M059J (cell line): Measurements from ENCODE around the gene RAD51B. TPM values are rescaled to one million over a fixed set of nuclear protein-coding genes. Genes with fewer than 3 reads are reported as not detected.
A peak's percentile ranks its signal among the peaks of the same experiment; 100 is the strongest.
"Not testable (repeated sequence)": the region's sequence is repeated elsewhere in the genome, so short reads cannot be mapped to it uniquely, and the experiment has no call there.

ENCODE experiments used
- DNase-seq: peaks from one replicate; pipeline ENCODE4 v3.0.0-alpha.2; 2012; ENCODE audit warnings: low read depth
- total RNA-seq: library from RNA; depleted of rRNA; stranded (reverse); fragments of >200 nt; shearing (Covaris generic); gene quantifications from 2 replicates; pipeline ENCODE4 v1.2.3, GENCODE V29; 2014

The RAD51B gene
- total RNA-seq, 1 experiment from 2014 or later = 19.0 TPM

DNA sequence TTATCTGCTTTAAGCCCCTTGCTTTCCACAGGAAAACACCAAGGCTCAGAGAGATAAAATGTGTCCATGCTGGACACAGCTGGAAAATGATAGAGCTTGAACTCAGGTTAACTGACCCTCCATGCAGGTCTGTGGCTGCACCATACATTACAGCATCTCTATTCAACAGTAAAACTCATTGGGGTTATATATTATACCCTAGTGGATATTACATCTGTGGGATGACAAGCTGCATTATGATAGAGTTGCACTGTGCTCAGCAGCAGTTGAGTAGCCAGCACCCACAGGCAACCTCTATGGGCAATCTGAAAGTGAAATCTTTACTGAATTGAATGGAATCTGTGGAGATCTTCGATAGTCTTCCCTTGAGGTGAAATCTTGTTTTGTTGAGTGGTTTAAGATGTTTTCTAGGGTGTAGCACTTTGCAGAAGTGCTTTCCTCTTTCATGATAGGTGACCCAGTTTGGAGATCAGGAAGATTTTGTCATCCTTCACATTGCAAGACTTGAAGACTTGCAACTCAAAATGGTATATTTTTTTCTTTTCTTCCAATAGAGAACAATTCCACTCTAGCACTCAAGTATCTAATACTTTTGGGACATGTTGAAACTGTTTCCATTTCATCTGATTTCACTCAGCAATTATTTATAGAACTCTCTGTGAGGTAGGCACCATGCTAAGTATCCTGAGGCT is 389.2 kb downstream of the RAD51B start:
- DNase-seq = no peak

DNA sequence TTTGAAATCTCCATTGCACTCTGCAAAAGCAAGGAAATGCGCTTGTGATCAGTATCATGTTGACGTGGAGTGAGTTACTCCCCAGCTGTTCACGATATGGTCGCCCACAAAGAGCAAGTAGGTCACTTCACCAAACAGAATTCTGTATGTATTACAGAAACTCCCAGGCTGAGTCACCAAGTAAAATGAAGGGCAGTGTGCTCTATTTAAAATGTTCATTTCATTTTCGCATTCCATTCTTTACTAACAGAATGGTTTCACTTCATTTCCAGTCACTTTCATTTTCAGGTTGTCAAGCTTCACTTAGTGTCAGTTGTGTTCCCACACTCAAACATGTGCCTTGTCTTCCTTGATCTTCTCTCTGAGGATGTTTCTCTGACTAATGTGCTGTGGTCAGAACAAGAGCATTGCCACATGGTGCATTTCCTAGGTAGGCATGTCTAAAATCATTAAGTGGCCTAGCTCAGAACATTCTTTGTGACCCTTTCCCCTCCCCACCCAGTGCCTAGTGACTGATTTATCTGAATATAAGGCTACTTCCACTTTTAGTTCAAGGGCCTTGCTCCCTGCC is 391.2 kb downstream of the RAD51B start:
- DNase-seq = peak; percentile 97

DNA sequence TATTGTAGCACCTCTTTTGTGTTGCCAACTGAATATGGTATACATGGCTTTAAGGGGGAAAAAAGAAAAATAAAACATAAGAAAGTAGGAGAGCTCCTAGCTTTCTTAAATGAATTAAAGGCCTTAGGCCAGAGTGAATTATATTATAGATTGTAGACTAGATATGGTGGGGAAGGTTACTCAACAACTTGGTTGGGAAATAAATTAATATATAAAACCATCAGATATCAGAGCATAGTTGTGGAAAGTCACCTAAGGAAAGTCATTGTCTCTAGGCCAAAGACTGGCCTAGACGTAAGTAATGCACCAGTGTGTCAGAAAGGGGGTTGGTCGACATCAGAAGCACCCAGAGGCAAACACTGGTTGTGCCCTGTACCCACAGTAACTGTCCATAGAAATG is 391.8 kb downstream of the RAD51B start:
- DNase-seq = peak; percentile 25

DNA sequence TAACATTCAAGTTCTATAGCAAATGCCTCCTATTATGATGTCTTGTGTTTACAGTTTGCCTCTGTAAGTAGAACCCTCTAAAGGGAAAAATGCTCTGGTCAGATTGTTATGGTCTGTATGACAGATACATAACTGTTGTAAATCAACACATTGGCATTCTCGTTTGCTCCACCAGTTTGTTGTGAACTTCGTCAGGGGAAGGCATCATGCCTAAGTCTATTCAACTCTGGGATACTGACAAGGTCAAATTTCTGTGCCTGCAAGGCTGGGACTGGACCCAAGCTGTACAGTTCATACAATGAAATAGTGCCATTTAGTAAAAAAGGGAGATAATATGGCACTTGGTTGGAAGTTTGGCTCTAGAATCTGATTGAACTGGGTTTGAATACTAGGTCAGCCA is 392.3 kb downstream of the RAD51B start:
- no peak for DNase-seq

DNA sequence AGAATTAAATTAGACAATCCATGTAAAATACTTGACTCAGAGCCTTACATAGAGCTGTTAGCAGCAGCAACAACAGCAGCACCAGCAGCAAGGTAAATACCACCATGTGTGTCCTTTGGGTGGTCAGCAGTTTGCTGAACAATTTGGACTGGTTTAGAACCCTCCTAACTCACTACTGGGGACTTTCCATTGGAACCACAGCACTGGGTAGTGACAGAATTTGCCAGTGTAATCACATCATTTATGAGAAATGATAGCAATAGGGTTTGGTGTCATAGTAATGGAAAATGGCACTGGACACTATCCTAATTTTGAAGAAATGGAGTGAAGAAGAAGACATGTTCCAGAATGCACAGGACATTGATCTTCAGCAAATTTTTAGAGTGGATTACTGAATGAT is 392.8 kb downstream of the RAD51B start:
- no peak for DNase-seq

DNA sequence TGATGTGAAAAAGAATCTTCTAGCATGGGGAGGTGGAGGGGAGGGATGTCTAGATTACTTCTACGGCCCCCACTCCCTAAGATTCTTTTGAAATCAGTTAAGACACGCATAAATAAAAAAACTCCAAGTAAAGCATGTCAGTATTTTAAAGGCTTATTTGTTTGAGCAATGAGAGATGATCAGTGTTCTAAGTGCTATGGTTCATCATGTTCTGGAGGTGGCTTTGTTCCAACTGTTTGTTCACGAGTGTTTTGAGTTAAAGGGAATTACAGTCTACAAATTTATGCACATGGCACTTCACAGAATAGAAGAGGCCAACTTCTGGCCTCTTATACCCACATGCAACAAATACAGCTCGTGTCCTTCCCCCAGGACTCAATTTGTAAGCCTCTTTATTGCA is 394.9 kb downstream of the RAD51B start:
- DNase-seq = no peak

DNA sequence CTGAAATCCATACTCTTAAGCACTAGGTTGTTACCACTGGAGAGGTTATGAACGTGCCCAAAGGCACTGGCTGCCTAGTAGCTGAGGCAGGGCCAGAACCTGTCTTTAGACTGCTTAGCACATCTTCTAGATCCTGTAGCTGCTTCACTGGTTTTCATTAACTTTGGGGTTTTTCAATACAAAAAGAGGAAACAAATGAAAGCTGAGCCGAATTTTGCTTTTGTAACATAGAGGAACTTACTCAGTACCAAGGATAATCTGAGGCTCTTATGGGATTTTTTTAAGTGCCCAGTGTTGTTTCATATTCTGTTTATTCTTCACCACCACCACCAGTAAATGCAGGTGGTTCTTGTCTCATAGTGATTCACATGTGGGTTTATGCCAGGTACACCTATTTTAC is 396.1 kb downstream of the RAD51B start:
- no peak for DNase-seq

DNA sequence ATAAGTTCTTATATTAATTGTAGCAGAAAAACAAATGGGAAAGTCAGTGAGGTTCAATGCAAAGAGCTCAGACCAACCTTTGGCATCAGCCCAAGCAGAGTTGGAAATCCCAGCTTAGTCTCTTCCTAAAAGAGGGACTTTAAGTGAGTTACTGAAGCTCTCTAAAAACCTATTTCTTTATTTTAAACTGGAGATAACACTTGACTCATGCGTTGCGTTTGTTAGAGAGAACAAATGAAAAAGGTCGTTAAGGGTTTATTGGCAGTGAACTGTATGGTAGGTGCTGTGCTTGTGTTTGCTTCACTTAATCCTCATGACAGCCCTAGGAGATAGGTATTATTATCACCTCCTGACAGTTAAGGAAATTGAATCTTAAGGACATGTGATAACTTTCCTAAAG is 396.5 kb downstream of the RAD51B start:
- no peak for DNase-seq

DNA sequence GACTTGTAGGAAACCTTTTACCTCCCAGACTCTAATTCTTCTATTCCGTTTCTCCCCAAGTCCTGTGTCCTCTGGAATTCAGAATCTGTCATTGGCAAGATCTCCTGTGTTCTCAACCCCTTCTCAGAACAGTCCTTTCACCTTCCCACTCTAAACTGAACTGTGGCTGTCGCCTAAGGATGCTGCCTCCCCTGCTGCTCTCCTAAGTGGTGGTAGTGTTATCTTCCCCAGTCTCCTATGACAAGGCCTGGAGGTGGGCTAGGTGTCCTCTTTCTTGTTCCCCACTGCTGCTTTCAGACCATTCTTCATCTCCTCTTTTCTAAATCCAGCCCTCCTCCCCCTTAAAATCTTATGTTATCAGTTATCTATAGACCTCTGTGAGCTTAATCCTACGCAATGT is 397.4 kb downstream of the RAD51B start:
- DNase-seq = no peak

DNA sequence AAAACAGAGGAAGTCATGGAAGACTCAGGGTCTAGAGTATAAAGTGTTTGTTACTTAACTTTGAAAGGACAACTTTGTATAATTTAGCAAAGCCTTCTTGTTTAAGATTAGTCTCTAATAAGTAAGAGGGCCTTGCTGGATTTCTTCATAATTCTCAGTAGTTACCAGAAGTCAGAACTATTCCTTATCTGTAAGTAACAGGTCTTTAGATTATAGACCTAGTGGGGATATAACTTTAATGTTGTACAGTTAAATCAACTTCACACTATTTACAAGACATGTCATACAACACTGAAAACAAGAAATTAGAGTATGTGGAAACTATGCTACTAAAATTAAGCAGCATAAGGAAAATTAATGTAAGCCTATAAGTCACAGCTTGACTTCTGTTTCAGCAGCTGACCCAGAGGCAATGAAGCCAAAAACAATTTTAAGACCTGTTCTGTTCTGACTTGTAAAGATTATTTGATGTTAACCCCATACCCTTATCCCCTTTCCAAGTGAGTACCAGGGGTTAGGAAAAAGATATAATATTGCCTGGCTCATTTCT is 398.3 kb downstream of the RAD51B start:
- no peak for DNase-seq

DNA sequence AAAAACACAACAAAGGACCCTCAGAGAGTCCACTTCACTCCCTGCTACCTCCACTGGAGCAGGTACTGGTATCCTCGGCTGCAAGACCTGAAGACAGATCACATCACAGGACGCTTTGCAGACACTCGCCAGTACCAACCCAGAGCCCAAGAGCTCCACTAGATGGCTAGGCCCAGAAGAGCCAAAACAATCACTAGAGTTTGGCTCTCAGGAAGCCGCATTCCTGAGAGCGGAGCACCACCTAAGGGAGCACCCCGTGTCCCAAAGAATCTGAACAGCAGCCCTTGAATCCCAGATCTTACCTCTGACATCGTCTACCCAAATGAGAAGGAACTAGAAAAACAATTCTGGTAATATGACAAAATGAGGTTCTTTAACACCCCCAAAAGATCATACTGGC is 399.8 kb downstream of the RAD51B start:
- no peak for DNase-seq

DNA sequence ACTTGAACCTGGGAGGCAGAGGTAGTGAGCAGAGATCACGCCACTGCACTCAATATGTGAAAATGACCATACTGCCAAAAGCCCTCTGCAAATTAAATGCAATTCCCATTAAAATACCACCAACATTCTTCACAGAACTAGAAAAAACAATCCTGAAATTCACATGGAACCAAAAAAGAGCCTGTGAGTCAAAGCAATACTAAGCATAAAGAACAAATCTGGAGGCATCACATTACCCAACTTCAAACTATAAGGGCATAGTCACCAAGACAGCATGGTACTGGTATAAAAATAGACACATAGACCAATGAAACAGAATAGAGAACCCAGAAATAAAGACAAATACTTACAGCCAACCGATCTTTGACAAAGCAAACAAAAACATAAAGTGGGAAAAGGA is 401.5 kb downstream of the RAD51B start:
- not testable (repeated sequence) for DNase-seq

DNA sequence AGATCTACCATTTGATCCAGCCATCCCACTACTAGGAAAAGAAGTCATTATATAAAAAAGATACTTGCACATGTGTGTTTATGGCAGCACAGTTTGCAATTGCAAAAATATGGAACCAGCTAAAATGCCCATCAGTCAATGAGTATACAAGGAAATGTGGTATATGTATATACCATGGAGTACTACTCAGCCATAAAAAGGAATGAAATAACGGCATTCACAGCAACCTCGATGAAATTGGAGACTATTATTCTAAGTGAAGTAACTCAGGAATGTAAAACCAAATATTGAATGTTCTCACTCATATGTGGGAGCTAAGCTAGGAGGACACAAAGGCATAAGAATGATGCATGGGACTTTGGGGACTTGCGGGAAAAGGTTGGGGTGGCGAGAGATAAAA is 402.6 kb downstream of the RAD51B start:
- no peak for DNase-seq

DNA sequence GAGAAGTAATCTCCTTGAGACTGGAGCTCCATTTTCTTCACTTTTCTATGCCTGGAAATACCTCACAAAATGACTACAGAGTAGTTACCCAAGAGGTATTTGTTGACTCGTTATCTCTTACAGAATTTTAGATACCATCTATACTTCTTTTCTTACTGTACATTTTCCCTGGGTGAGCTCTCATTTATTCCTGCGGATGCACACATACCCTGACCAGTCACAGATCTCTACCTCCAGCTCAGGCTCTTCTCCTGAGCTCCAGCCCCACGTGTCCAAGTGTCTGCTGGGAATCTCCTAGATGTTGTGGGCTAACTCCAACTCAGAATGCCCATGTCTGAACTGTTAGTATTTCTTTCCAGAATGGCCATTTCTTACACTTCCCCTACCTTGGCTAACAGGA is 403.1 kb downstream of the RAD51B start:
- no peak for DNase-seq

DNA sequence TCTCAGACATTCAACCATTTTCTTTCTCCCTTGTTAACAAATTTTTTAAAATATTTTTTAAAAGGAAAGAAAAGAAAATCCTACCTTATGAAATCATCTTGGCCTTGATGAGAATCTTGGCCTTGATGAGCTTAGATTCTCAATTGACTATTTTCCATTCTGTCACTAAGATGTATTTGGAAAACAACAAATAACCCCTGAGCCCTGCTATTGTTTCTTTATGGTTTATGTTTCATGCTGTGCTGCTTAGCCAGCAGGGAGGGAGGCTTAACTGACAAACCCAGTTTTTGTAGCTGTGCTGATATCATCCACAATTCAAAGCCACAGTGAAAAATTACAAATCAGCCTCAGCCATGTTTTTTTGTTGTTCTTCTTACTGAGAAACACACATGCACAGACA is 404.1 kb downstream of the RAD51B start:
- DNase-seq = no peak

DNA sequence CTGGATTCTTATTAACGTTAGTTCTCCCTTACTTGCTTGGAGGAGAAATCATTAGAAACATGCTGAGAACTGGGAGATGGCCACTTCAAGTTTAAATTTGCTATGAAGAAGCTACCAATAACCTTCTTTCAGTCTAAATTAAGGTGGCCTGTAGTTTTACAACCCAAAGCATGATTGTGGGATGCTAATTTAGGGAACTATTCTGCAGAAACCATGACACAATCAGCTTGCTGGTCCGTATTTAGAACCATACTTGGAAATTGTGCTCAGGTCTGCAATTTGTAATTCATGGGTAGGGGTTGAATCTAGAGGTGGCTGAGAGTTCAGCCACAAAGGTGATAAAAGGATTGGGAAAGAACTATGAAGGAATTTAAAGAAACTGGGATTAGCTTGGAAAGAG is 405.7 kb downstream of the RAD51B start:
- no peak for DNase-seq

DNA sequence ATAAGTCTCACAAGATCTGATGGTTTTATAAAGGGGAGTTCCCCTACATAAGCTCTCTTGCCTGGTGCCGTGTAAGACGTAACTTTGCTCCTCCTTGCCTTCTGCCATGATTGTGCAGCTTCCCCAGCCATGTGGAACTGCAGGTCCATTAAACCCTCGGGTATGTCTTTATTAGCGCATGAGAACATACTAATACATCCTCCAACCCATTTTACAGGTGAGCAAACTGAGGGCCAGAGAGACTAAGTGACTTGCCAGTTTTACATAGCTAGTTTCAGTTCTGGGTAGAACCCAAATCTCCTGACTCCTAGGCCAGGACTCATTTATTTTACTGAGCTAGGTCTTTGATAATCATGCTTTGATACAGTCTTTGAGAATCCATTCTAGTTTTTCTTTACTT is 406.9 kb downstream of the RAD51B start:
- DNase-seq = no peak

DNA sequence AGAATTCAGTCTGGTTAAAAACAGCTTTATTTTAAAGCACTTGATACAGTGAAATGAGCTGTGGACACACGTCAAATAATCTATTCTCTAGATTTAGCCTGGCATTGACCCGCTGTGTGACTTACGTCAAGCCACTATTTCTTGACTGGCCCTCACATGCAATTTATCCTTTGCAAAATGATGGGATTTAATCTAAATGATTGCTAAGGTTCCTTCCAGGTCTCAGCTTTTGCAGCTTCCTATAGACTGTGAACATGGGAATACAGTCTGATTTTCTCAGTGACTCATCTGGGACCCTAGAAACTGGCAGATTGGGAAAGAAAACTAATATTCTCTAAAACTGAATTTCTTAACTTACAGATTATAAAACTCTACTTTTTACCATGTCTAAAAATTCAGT is 409.1 kb downstream of the RAD51B start:
- DNase-seq = no peak

DNA sequence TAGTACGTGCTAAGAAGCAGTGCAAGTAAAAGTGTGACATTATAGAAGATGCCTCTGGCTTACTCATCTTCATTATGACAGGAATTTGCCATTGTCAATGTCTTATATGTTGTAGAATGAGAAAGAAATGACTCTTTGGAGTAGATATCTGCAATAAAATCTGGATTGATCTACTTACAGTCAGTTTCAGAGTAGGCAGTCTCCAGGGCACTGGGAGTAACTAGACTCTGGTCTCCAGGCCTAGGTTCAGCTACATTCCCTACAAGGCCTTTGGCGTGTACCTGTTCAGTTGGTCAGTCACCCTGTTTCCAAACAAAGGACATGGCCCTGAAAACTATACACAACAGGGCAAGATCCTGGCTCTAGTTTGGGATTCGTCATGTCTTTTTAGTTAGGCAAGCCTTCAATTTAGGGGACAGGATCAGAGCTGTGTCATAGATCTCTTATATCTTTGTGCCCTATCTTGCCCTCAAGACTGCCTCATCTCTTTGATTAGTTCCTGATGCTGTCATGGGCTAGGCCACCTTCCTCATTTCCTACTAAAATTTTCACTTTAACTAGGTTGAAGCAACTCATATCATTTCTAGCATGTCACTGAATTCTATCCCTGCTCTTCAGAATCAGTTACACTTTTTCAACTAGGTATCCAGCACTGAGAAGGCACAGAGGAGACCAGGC is 410.0 kb downstream of the RAD51B start:
- DNase-seq = no peak

DNA sequence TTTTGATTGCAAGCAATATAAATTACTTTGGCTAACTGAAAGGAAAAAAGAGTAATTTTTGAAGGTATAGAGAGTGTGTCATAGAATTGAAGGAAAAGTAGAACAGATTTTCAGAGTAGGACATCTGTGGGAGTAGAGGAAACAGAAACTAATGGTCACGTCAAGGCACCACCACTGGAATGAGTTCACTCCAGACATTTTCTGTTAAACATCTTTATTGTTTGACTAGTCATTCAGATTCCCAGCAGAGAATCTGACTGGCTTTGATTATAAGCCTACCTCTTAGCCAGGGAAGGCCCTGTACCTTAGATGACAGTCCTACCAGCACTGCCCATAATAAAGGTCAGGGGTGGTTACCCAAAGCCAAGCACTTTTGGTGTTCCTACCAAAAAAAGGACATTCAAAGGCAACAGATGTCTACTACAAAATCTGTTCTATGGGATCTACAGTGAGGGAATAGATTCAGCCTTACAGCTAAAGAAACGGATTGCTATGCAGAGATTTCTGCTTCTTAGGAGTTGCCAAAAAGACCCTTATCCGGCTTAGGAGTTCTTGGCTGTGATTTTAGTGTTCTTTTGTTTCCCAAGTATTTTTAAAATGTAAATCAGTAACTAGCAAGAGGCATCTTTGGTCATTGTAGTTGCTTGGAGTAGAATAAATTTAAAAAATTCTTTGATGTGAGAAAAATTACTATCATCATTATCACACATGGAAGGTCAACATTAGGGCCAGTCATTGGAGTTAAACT is 410.8 kb downstream of the RAD51B start:
- DNase-seq = no peak

DNA sequence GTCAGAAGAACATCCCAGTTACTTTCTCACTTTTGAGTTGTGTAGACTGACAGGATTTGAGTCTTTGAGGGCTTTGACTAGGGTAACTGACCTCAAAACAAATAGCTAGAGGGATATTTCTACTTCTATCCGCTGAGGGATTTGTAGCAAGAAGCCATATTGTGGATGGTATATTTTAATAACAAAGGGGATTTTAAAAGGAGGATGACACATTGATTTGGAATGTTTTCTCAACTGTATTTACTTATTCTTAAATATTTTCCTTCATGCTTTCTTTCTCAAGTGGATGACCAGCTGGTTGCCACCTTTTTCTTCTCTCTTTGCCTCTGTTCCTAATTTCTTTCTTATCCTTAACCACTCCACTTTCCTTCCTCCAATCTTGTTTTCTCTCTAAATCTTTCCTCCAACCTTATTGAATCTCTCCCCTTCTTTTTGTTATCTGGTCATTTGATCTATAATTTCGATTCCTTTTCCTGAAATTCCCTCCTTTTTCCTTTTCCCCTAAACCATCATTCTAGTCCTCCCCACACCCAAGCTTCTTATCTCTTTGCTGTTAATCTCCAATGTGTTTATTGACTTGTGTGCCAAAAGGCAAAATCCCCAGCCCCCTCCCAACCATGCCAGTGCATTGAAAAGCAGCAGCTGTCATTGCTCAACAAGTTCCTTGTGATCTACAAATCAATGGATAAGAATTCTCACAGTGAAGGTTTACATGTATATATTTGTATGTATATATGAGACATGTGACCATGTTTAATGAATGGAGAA is 411.6 kb downstream of the RAD51B start:
- peak; percentile 57 for DNase-seq

DNA sequence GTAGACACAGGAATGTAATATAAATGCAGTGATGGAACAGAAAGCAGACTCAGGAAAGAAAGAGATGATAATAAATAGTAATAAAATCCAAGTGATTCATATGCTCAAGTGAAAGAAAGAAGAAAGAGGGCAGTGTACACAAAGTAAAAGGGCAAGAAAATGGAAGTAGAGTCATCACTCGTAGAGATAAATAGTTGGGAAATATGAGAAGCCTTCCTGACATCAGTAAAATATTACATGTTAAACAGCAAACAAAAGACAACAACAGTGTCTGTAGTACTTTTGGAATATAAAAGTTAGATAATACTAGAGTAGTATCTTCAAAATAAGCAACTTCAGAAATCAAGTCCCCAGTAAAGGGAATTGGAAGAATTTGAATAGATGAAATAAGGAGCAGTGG is 412.3 kb downstream of the RAD51B start:
- DNase-seq = no peak
